ENCODE results near the gene ZBTB8A. TPM values are rescaled to one million over a fixed set of nuclear protein-coding genes. Genes with fewer than 3 reads are reported as not detected.

The ZBTB8A gene
- total RNA-seq, 1 donor from 2014 or later, result 15.9 TPM

GRCh38 chr1:32622806-32623681, 83.8 kb downstream of the ZBTB8A start:
- H3K36me3 ChIP-seq, result peaks cover 4% of the 10 kb centered on the region
- H3K27me3 ChIP-seq, result no peaks in the 10 kb centered on the region
- peaks cover 3% of the 10 kb centered on the region for H3F3A ChIP-seq (ENCODE audit: low read depth)
- H3K27ac ChIP-seq, result no peak overlapping the region
- Mint-ChIP-seq H3K4me1 (no peaks in the 10 kb centered on the region), H3K36me3 (peaks cover 9% of the 10 kb centered on the region), H3K27me3 (ENCODE audit: insufficient read depth, low read depth) (no peaks in the 10 kb centered on the region), H3K9me3 (no peaks in the 10 kb centered on the region), H3K4me3 (no peak overlapping the region), H3K27ac (no peak overlapping the region)
- no peak overlapping the region for H3K4me2 ChIP-seq
- no peaks in the 10 kb centered on the region for H3K9me3 ChIP-seq (ENCODE audit: low read depth)
- H3K4me3 ChIP-seq, result no peak overlapping the region
- H2AFZ ChIP-seq (replicated peaks), result no peak overlapping the region
- H3K4me1 ChIP-seq, result no peaks in the 10 kb centered on the region
- H3K79me2 ChIP-seq (ENCODE audit: low read depth), result no peaks in the 10 kb centered on the region
- no peak for DNase-seq (ENCODE audit: low spot score)
- no peak overlapping the region for H3K9ac ChIP-seq
- no peaks in the 10 kb centered on the region for H4K20me1 ChIP-seq (ENCODE audit: low read depth)
- TF ChIP-seq EZH2 (IDR thresholded peaks at IDR 0.05) (no peak), EZH2phosphoT487 (IDR thresholded peaks at IDR 0.05) (no peak), CTCF (IDR thresholded peaks at IDR 0.05) (no peak)

DNA sequence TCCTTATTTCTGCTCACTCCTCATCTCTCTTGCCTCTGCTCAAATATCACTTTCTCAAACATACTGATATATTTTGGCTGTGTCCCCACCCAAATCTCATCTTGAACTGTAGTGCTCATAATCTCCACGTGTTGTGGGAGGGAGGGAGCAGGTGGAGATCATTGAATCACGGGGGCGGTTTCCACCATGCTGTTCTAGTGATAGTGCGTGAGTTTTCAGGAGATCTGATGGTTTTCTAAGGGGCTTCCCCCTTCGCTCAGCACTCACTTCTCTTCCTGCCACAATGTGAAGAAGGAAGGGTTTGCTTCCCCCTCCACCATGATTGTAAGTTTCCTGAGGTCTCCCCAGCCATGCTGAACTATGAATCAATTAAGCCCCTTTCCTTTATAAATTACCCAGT, 84.5 kb downstream of the ZBTB8A start:
- Mint-ChIP-seq H3K4me1 (no peaks in the 10 kb centered on the region), H3K27ac (no peak overlapping the region), H3K9me3 (no peaks in the 10 kb centered on the region), H3K27me3 (ENCODE audit: insufficient read depth, low read depth) (no peaks in the 10 kb centered on the region), H3K36me3 (peaks cover 7% of the 10 kb centered on the region), H3K4me3 (no peak overlapping the region)
- H3K4me3 ChIP-seq, result no peak overlapping the region
- H3F3A ChIP-seq (ENCODE audit: low read depth), result peaks cover 3% of the 10 kb centered on the region
- H3K9me3 ChIP-seq (ENCODE audit: low read depth), result no peaks in the 10 kb centered on the region
- H3K79me2 ChIP-seq (ENCODE audit: low read depth), result no peaks in the 10 kb centered on the region
- no peaks in the 10 kb centered on the region for H3K27me3 ChIP-seq
- H3K9ac ChIP-seq, result no peak overlapping the region
- H3K4me1 ChIP-seq, result no peaks in the 10 kb centered on the region
- peaks cover 4% of the 10 kb centered on the region for H3K36me3 ChIP-seq
- no peak for DNase-seq (ENCODE audit: low spot score)
- no peak overlapping the region for H2AFZ ChIP-seq (replicated peaks)
- H3K4me2 ChIP-seq, result no peak overlapping the region
- TF ChIP-seq EZH2 (IDR thresholded peaks at IDR 0.05), result no peak
- TF ChIP-seq EZH2phosphoT487 (IDR thresholded peaks at IDR 0.05), result no peak
- no peak for TF ChIP-seq CTCF (IDR thresholded peaks at IDR 0.05)
- H3K27ac ChIP-seq, result no peak overlapping the region
- no peaks in the 10 kb centered on the region for H4K20me1 ChIP-seq (ENCODE audit: low read depth)

DNA sequence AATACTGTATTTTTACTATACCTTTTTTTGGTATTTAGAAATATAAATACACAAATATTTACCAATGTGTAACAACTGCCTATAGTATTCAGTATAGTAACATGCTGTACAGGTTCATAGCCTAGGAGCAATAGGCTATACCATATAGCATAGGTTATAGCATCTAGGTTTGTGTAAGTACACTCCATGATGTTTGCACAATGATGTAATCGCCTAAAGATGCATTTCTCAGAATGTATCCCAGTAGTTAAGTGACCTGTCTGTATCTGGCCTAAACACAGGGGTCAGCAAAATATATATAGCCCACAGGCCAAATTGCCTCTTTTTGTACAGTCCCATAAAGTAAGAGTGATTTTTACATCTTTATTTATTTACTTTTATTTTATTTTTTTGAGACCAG, 86.9 kb downstream of the ZBTB8A start:
- Histone ChIP-seq H3K4me1 (no peaks in the 10 kb centered on the region), H3K36me3 (no peaks in the 10 kb centered on the region), H3K27ac (no peak overlapping the region), H3K27me3 (no peaks in the 10 kb centered on the region), H4K20me1 (ENCODE audit: low read depth) (peaks cover 3% of the 10 kb centered on the region), H3F3A (ENCODE audit: low read depth) (no peaks in the 10 kb centered on the region), H3K9me3 (ENCODE audit: low read depth) (no peaks in the 10 kb centered on the region), H3K79me2 (ENCODE audit: low read depth) (peaks cover 6% of the 10 kb centered on the region), H3K4me2 (no peak overlapping the region), H3K4me3 (no peak overlapping the region), H2AFZ (replicated peaks) (no peak overlapping the region), H3K9ac (no peak overlapping the region)
- H3K27ac Mint-ChIP-seq, result no peak overlapping the region
- H3K36me3 Mint-ChIP-seq, result peaks cover 6% of the 10 kb centered on the region
- TF ChIP-seq EZH2phosphoT487 (IDR thresholded peaks at IDR 0.05), result no peak
- TF ChIP-seq EZH2 (IDR thresholded peaks at IDR 0.05), result no peak
- no peak for TF ChIP-seq CTCF (IDR thresholded peaks at IDR 0.05)
- no peaks in the 10 kb centered on the region for H3K9me3 Mint-ChIP-seq
- no peaks in the 10 kb centered on the region for H3K4me1 Mint-ChIP-seq
- no peaks in the 10 kb centered on the region for H3K27me3 Mint-ChIP-seq (ENCODE audit: insufficient read depth, low read depth)
- no peak for DNase-seq (ENCODE audit: low spot score)
- H3K4me3 Mint-ChIP-seq, result no peak overlapping the region

All from neural progenitor cell (in vitro differentiated cells).